ENCODE measurements around the gene ARHGEF39. TPM values are rescaled to one million over a fixed set of nuclear protein-coding genes. Genes with fewer than 3 reads are reported as not detected.

Gene ARHGEF39, protein sequence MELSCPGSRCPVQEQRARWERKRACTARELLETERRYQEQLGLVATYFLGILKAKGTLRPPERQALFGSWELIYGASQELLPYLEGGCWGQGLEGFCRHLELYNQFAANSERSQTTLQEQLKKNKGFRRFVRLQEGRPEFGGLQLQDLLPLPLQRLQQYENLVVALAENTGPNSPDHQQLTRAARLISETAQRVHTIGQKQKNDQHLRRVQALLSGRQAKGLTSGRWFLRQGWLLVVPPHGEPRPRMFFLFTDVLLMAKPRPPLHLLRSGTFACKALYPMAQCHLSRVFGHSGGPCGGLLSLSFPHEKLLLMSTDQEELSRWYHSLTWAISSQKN
- total RNA-seq, result 1 to 10 TPM in 3 of 6 donors, under 1 TPM in 3; 0.20 to 1.2 (median 0.98) TPM
- 1 to 10 TPM; 1.4 to 2.0 TPM for polyA plus RNA-seq

DNA sequence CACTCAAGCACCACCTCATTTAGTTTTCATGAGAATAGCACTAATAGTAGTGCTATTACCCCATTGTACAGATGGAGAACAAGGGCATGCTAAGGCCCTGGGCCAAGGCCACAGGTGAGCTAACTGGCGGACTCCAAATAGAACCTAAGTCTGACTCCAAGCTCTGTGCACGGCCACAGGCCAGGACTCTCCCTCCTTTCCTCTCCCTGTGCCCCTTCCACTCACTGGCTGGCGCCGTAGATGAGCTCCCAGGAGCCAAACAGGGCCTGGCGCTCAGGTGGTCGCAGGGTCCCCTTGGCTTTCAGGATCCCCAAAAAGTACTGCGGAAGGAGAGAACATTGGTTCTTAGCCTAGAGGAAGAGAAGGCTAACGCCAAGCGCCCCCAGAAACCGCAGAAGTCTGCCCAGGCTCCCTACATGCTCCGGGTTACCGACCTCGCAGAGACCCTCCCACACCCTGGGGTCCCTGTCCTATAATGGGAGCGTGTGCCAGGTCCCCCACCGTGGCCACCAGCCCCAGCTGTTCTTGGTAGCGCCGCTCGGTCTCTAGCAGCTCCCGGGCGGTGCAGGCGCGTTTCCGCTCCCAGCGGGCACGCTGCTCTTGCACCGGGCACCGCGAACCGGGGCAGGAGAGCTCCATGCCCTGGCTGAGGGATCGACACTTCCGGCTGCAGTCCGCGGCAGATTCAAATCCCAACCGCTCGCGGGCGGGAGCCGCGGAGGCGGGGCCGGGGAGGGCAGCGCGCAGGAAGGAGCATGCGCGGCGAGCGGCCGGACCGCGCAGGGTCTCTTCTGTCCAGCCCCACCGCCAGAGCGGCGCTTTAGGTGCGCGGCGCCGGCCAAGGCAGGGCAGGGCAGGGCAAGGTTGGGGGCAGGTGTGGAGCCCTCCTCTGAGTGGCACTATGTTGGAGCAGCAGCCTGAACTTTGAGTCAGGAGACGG, at the start of gene ARHGEF39:
Gene ARHGEF39 (minus strand): TSS at position 665 of the 940 bp plus-strand sequence. CDS start 26 bp downstream, at position 639.
- no peaks in the 10 kb centered on the region for H3K9me3 ChIP-seq
- DNase-seq (peak; percentile 78 to 92 (median 86)), FAIRE-seq (no peak), ATAC-seq (peak; percentile 81 to 89 (median 86))
- no peaks in the 10 kb centered on the region for H3K36me3 ChIP-seq
- H3K4me3 ChIP-seq, result peak within 1 kb of the TSS; percentile 26 to 51 (median 42)
- TF ChIP-seq, protein P1, sequence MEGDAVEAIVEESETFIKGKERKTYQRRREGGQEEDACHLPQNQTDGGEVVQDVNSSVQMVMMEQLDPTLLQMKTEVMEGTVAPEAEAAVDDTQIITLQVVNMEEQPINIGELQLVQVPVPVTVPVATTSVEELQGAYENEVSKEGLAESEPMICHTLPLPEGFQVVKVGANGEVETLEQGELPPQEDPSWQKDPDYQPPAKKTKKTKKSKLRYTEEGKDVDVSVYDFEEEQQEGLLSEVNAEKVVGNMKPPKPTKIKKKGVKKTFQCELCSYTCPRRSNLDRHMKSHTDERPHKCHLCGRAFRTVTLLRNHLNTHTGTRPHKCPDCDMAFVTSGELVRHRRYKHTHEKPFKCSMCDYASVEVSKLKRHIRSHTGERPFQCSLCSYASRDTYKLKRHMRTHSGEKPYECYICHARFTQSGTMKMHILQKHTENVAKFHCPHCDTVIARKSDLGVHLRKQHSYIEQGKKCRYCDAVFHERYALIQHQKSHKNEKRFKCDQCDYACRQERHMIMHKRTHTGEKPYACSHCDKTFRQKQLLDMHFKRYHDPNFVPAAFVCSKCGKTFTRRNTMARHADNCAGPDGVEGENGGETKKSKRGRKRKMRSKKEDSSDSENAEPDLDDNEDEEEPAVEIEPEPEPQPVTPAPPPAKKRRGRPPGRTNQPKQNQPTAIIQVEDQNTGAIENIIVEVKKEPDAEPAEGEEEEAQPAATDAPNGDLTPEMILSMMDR (IDR thresholded peaks at IDR 0.05), result no peak
- H3K27me3 ChIP-seq, result no peaks in the 10 kb centered on the region
- H3K27ac ChIP-seq, result peak within 1 kb of the TSS in 3 of 4 donors; percentile 1 to 35 (median 8)
- H3K4me1 ChIP-seq, result peaks cover 34 to 41% (median 39%) of the 10 kb centered on the region in 3 donors
- intact Hi-C loops (cut with DNase I), result no loop called here
- 4 to 6% methylated on average over 54 to 58 of the region's 58 CpGs for WGBS, 2 donors

DNA sequence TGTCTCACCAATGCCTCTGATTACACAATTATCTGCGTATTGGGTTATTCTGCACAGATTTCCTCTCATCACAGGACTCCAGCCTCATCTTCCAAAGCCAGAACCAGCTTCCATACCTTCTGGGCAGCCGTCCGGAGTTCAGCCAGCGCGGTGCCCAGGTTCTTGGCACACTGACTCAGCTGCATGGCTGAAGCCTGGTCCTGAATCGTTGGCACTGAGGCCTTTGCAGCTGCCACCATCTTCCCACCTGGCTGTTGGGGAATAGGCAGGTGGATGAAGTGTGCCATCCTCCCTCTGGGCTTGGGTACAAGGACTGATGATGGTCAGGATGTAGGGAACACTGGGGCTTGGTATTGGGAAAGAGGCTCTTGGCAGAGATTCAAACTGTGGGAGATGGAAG, 49.1 kb upstream of the ARHGEF39 start:
- Histone ChIP-seq H3K4me3 (no peak overlapping the region), H3K4me1 (no peaks in the 10 kb centered on the region), H3K27me3 (no peaks in the 10 kb centered on the region), H3K27ac (no peak overlapping the region), H3K36me3 (peaks cover 14 to 90% (median 64%) of the 10 kb centered on the region in 3 donors), H3K9me3 (no peaks in the 10 kb centered on the region)
- no peak for ATAC-seq
- intact Hi-C loops (cut with DNase I), result no loop called here
- TF ChIP-seq, protein P1 (IDR thresholded peaks at IDR 0.05), result no peak
- no peak for DNase-seq
- FAIRE-seq, result no peak
- WGBS, 2 donors, result 90 to 92% methylated on average over 6 of the region's 6 CpGs

DNA sequence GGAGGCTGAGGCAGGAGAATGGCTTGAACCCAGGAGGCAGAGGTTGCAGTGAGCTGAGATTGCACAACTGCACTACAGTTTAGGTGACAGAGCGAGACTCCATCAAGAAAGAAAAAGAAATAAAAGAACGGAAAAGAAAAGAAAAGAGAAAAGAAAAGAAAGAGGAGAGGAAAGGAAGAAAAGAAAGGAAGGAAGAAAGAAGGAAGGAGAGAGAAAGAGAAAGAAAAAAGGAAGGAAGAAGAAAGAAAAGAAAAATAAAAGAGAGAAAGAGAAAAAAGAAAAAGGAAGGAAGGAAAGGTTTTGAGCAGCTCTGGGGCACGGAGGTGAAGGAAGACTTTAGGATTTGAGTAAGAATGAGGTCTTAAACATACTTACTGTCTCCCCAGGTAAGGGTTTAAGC, 48.6 kb upstream of the ARHGEF39 start:
- no peak for FAIRE-seq
- 94 to 96% methylated on average over 3 of the region's 3 CpGs for WGBS, 2 donors
- no peak for DNase-seq
- no peak for ATAC-seq
- Histone ChIP-seq H3K4me1 (no peaks in the 10 kb centered on the region), H3K27ac (no peak overlapping the region), H3K27me3 (no peaks in the 10 kb centered on the region), H3K9me3 (no peaks in the 10 kb centered on the region), H3K4me3 (no peak overlapping the region), H3K36me3 (peaks cover 14 to 90% (median 58%) of the 10 kb centered on the region in 3 donors)
- intact Hi-C loops (cut with DNase I), result no loop called here
- TF ChIP-seq, protein P1 (IDR thresholded peaks at IDR 0.05), result no peak

DNA sequence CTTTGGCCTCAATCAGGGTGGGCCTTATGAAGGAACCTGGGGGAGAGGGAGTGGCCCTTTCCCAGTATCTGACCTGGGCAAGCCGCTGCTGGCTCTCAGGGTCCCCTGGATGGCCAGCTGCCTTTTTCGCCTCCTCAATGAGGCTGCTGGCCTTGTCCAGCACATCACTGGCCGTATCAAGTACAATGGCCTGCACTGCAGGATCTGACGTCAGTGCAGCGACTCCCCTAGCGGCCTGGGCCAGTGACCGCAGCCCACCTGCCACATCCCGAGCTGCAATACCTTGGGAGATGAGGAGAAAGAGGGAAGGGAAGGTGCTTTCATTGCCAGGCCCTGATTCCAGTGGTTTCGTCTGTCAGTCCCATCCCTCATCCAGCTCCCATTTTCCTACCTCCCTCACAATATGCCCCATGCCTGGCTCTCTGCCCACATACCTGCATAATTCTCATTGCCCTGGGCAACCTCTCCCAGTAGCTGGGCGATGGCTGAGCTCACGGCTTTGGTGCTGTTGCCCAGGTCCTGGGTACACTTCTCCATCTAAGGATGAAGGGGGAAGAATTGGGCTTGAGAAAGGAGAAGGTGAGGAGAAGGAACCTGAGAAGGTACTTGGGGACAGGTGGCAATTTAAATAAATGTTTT, 47.9 kb upstream of the ARHGEF39 start:
- Histone ChIP-seq H3K36me3 (peaks cover 14 to 90% (median 58%) of the 10 kb centered on the region in 3 donors), H3K27me3 (no peaks in the 10 kb centered on the region), H3K9me3 (no peaks in the 10 kb centered on the region), H3K4me3 (no peak overlapping the region), H3K4me1 (no peaks in the 10 kb centered on the region), H3K27ac (no peak overlapping the region)
- ATAC-seq, result no peak
- FAIRE-seq, result no peak
- 87 to 88% methylated on average over 11 of the region's 11 CpGs for WGBS, 2 donors
- TF ChIP-seq, protein P1 (IDR thresholded peaks at IDR 0.05), result no peak
- intact Hi-C loops (cut with DNase I), result no loop called here
- no peak for DNase-seq

Data from pancreas (tissue), 10 donors.